C1 segment of cervical spinal cord (tissue), 14 donors: Measurements from ENCODE around the gene ZNF200.
"Not testable (repeated sequence)": the region's sequence is repeated elsewhere in the genome, so short reads cannot be mapped to it uniquely, and the experiment has no call there.

Experiments used
- DNase-seq, 14 donors: peaks; one replicate each; lab custom pipeline; 2025; lab: John Stamatoyannopoulos, UW

The ZNF200 gene

GRCh38 chr16:3252967-3253366 lies 18.0 kb upstream of the ZNF200 start:
- DNase-seq, result no peak

DNA sequence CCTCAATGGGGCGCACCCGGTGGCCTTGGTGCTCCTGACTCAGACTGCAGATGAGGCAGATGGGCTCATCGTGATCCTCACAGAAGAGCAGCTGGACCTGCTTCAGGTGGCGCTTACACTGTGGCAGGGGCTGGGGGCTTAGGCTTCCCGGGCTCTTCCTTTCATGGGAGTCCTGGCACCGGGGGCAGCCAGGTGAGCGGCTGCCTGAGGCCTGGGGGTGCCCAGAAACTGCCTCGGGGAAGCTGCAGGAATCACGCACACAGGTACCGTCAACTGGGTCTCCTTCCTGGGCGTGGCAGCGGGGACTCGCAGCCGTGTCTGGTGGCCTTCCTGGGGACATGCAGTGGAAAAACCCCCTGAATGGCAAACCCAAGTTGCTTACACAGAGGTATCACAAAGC lies 14.5 kb upstream of the ZNF200 start:
- DNase-seq, result no peak

DNA sequence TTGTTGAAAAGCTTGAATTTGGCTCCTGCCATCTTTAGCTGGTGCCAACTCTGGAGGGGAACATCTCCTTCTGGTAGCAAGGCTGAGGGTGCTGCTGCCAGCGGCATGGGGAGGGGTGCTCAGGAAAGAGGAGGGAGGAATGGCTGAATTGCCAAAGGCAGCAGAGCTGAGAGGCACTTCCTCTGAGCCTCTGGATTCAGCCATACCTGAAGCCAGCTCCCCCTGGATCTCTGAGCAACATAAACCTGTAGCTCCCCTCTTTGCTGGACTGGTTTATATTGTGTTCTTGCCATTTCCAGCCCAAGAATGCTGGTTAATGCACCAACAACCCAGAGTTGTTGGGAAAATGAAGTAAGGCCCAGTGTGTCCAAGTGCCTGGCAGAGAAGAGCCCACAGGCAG lies 14.1 kb upstream of the ZNF200 start:
- DNase-seq, result no peak

- DNase-seq, result no peak
Observed at GRCh38 chr16:3248596-3248995, 13.6 kb upstream of the ZNF200 start.

DNA sequence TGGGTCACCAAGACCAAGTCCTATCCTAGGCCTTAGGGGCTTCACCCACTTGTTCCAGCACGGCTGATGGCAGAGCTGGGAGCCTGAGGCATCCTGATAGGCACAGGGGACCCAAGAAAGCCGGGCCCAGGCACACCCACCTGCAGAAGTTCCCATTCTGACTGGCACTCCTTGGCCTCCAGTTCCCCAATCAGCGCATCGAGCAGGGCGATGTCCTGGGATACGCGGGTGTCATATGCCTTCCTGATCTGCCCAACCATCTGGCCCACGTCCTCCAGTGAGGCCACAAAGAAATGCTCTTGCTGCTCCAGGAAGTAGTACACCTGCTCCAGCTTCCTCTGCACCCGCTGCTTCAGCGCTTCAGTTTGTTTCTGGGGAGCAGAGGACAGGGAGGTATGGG lies 11.9 kb upstream of the ZNF200 start:
- DNase-seq, result no peak

DNA sequence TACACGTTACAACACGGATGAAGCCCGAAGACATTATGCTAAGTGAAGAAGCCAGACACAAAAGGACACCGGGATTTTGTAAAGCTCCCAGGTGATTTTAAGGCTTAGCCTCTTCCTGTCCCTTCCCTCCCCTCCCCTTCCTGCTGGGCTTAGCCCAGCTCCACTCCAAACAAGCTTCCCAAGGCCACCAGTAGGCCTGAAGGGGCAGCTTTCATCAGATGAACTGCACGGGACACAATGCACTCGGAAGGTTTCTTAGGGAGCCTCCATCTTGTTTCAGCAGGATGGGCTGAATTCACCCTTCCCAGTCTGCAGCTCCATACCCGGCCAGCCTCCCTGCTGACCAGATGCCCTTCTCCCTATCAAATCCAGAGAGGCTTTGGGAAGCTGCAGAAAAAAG lies 11.0 kb upstream of the ZNF200 start:
- DNase-seq, result no peak

- DNase-seq, result no peak
Observed at GRCh38 chr16:3243882-3244281, 8.9 kb upstream of the ZNF200 start.

DNA sequence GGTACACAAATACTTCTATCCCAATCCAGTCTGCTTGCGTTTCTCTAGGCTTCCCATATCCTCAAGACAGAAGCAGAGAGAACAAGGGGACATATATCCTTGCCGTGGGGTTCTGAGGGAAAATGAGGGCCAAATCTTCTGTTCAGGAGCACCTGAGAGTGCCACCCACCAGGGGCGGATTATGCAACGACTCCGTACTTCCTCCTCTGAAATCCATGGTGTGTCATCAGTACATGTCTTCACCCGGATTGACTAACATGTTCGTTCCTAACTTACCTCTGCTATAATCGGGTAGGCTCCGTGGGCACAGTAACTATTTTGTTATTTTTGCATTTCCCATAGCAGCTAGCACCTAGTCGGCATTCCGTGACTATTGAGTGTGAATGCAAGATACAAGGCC lies 7.8 kb upstream of the ZNF200 start:
- no peak for DNase-seq

- no peak for DNase-seq
Observed at GRCh38 chr16:3241761-3242160, 6.8 kb upstream of the ZNF200 start.

DNA sequence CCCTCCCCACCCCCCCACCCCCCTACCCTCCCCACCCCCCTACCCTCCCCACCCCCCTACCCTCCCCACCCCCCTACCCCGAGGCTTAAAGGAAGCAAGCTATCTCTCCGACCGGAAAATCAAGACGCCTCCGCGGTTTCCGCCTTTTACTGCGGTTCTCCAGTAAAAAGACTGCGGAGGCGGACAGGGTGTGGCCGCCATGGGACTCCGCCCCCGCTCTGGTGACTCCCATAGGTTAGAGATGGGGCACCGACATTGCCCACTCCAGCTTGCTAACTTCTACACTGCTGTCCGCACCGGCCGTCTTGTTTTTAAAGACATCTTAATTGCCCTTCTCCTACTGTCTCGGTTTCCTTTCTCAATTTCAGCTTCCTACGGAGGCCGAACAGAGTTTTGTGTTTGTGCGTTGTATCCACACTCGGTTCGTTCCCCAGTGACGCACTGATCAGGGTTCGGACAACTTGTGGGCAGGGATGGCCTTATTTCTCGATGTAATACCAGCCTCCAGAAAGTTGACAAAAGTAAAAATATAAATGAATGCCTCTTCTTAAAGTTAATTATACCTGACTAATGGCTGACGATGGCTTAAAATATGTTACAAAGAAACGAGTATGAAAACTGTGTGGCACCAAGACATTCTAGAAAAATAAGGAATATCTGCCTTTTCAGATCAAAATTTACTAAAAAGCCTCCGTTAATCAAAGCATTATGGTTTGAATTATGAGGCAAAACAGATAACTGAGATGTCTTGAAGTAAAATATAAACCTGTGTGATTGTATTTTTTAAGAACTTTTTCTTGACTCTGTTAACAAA lies 1.1 kb upstream of the ZNF200 start:
- no peak for DNase-seq

GRCh38 chr16:3234543-3234856 lies 458 bp downstream of the ZNF200 start:
- DNase-seq, result no peak

GRCh38 chr16:3223913-3224515 lies 10.9 kb downstream of the ZNF200 start:
- DNase-seq, result no peak

DNA sequence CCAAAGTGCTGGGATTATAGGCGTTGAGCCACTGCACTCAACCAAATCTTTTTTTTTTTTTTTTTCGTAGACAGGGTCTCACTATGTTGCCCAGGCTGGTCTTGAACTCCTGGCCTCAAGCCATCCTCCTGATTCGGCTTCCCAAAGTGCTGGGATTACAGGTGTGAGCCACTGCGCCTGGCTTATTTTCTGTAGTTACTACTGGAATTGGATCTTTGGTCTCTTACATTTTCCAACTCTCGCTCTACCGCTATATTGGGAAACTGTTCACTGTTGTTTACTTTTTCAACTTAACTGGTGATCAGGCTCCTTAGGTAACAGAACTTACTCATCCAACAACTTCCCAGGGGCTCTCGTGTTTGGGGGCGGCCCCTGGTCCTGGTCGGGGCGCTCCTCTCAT lies 14.1 kb downstream of the ZNF200 start:
- no peak for DNase-seq

DNA sequence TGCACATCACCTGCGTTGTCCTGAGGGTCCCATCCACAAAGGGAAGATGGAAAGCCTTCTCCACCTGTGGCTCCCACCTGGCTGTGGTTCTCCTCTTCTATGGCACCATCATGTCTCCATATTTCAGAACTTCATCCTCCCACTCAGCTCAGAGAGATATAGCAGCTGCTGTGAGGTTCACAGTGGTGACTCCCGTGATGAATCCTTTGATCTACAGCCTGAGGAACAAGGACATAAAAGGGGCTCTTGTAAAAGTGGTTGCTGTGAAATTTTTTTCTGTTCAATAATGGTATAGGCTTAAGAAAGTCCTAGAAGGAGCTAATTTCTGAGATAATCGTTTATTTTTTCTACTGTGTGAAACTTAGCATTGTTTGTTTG lies 18.7 kb downstream of the ZNF200 start:
- no peak for DNase-seq

DNA sequence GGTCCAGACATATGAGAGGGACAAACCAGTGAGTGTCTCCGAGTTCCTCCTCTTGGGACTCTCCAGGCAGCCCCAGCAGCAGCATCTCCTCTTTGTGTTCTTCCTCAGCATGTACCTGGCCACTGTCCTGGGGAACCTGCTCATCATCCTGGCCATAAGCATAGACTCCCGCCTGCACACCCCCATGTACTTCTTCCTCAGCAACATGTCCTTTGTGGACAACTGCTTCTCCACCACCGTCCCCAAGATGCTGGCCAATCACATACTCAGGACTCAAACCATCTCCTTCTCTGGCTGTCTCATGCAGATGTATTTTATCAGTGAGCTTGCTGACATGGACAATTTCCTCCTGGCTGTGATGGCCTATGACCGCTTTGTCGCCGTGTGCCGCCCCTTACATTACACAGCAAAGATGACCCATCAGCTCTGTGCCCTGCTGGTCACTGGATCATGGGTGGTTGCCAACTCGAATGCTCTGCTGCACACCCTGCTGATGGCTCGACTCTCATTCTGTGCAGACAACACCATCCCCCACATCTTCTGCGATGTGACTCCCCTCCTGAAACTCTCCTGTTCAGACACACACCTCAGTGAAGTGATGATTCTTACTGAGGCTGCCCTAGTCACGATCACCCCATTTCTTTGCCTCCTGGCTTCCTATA lies 19.2 kb downstream of the ZNF200 start:
- DNase-seq, result no peak

- DNase-seq, result no peak
Observed at GRCh38 chr16:3214904-3215600, 19.9 kb downstream of the ZNF200 start.

DNA sequence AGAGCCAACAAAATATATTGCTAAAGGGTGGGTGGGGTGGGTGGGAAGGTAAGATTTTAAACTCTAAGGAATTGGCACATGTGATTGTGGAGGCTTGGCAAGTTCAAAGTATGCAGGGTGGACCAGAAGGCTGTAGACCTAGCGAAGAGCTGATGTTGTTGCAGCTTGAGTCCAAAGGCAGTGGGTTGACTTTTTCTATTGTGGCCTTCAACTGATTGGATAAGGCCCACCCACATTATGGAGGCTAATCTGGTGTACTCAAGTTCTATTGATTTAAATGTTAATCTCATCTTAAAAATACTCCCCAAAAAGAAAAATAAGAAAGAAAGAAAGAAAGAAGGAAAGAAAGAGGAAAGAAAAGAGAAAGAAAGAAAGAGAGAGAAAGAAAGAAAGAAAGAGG lies 22.4 kb downstream of the ZNF200 start:
- no peak for DNase-seq

- no peak for DNase-seq
Observed at GRCh38 chr16:3212006-3212405, 23.0 kb downstream of the ZNF200 start.

DNA sequence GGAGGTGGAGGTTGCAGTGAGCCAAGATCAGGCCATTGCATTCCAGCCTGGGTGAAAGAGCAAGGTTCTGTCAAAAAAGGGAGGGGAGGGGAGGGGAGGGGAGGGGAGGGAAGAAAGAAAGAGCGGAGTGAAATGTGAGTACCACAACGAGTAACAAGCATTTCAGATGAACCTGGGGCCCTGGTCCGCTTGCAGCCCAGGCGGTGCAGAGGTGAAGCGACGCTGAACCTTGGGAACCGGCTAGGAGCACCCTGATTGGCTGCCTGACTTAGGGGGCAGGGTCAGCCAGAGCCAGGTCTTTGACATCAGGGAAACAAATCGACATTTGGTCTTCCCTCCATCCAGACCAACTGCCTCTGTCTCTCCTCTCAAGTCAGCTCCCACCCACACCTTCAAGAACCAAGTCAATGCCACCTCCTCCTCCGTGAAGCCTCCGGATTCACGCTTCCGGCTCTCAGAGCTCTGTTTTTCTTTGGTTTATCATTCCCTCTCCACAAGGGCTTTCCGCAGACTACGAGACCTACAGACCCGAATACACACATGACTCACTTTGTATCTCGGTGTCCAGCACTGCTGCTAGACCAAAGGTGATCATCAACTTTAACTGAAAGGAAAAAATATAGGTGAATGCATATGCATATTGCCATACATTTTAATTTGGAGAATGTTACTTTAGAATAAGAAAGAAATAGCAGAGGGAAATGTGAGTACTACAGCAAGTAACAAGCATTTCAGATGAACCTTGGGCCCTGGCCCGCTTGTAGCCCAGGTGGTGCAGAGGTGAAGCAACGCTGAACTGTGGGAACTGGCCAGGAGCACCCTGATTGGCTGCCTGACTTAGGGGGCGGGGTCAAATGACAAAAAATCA lies 27.6 kb downstream of the ZNF200 start:
- no peak for DNase-seq

- not testable (repeated sequence) for DNase-seq
Observed at GRCh38 chr16:3205939-3206338, 29.0 kb downstream of the ZNF200 start.

DNA sequence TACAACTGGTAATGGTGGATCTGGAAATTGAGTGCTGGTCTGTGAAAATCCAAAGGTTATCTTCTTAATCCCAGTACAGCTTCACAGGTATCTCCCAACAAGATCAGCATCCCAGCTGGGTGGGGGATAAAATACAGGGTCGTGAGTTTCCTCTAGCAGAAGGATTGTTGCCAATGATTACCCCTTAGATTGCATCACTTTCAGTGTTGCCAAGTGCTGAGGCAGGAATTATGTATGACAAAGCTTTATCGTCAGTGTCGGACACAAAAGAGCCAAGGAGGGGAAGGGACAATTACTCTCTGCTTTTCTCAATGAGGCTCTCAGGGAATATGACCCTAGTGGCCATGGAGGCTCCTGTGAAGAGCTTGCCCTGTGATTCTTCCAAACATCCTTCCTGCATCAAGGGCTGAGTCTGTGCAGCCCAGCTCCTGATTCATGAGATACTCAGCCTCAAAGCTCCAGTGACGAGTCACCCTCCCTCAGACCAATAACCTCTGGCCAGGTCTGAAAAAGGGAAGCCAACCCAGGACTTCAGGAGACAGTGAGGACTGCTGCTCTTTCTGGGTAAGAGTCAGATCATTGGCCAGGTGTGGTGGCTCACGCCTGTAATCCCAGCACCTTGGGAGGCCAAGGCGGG lies 31.9 kb downstream of the ZNF200 start:
- DNase-seq, result no peak
